ENCODE results near the gene NOL4L.

NOL4L gene

GRCh38 chr20:32470940-32471339 is 114.2 kb downstream of the NOL4L start:
- Histone ChIP-seq H3K4me3 (ENCODE audit: low read depth in 1 of 2, low read length in 1 of 2) (no peak overlapping the region), H3K9me3 (no peaks in the 10 kb centered on the region), H3K4me1 (ENCODE audit: control insufficient read depth in 1 of 2, insufficient read depth in 1 of 2, low read depth in 1 of 2, low read length in 1 of 2) (peaks cover 30% of the 10 kb centered on the region in 2 experiments), H3K36me3 (peaks cover 55% of the 10 kb centered on the region), H3K27ac (peak overlapping the region; percentile 56), H3K27me3 (no peaks in the 10 kb centered on the region)
- TF ChIP-seq CTCF (IDR thresholded peaks at IDR 0.05), result no peak

- Histone ChIP-seq H3K27me3 (no peaks in the 10 kb centered on the region), H3K9me3 (no peaks in the 10 kb centered on the region), H3K4me1 (ENCODE audit: control insufficient read depth in 1 of 2, insufficient read depth in 1 of 2, low read depth in 1 of 2, low read length in 1 of 2) (peaks cover 28 to 29% of the 10 kb centered on the region in 2 experiments), H3K27ac (peak overlapping the region; percentile 56), H3K4me3 (ENCODE audit: low read depth in 1 of 2, low read length in 1 of 2) (peak overlapping the region in 1 of 2 experiments; percentile 3), H3K36me3 (peaks cover 55% of the 10 kb centered on the region)
- TF ChIP-seq CTCF (IDR thresholded peaks at IDR 0.05), result peak; percentile 71
These were observed 114.9 kb downstream of the NOL4L start for GRCh38 chr20:32470025-32470861.

GRCh38 chr20:32468860-32469259 is 116.3 kb downstream of the NOL4L start:
- Histone ChIP-seq H3K36me3 (peaks cover 57% of the 10 kb centered on the region), H3K4me3 (ENCODE audit: low read depth in 1 of 2, low read length in 1 of 2) (no peak overlapping the region), H3K9me3 (no peaks in the 10 kb centered on the region), H3K27me3 (no peaks in the 10 kb centered on the region), H3K27ac (no peak overlapping the region), H3K4me1 (ENCODE audit: control insufficient read depth in 1 of 2, insufficient read depth in 1 of 2, low read depth in 1 of 2, low read length in 1 of 2) (peaks cover 24 to 29% of the 10 kb centered on the region in 2 experiments)
- TF ChIP-seq CTCF (IDR thresholded peaks at IDR 0.05), result no peak

GRCh38 chr20:32468313-32468640 is 116.9 kb downstream of the NOL4L start:
- TF ChIP-seq CTCF (IDR thresholded peaks at IDR 0.05), result no peak
- Histone ChIP-seq H3K9me3 (no peaks in the 10 kb centered on the region), H3K36me3 (peaks cover 57% of the 10 kb centered on the region), H3K27me3 (no peaks in the 10 kb centered on the region), H3K4me1 (ENCODE audit: control insufficient read depth in 1 of 2, insufficient read depth in 1 of 2, low read depth in 1 of 2, low read length in 1 of 2) (peaks cover 24 to 29% of the 10 kb centered on the region in 2 experiments), H3K27ac (no peak overlapping the region), H3K4me3 (ENCODE audit: low read depth in 1 of 2, low read length in 1 of 2) (no peak overlapping the region)

GRCh38 chr20:32467506-32468312 is 117.4 kb downstream of the NOL4L start:
- Histone ChIP-seq H3K4me1 (ENCODE audit: control insufficient read depth in 1 of 2, insufficient read depth in 1 of 2, low read depth in 1 of 2, low read length in 1 of 2) (peaks cover 24 to 29% of the 10 kb centered on the region in 2 experiments), H3K36me3 (peaks cover 52% of the 10 kb centered on the region), H3K27me3 (no peaks in the 10 kb centered on the region), H3K4me3 (ENCODE audit: low read depth in 1 of 2, low read length in 1 of 2) (no peak overlapping the region), H3K9me3 (no peaks in the 10 kb centered on the region), H3K27ac (no peak overlapping the region)
- no peak for TF ChIP-seq CTCF (IDR thresholded peaks at IDR 0.05)
